Sigmoid colon (tissue), 3 donors: ENCODE measurements around the gene COX6B1.

Experiments
- CTCF ChIP-seq, 4 experiments: fragments of 450-650 bp in 3 of 4; fragments of 200-600 bp in 1 of 4; IDR thresholded peaks; one replicate each; pipeline ENCODE4 v1.5.1; 2016 to 2019; ENCODE audit warnings: antibody characterized with exemption in 4 of 4, mild to moderate bottlenecking in 3 of 4, moderate library complexity in 2 of 4
- POLR2A ChIP-seq, 2 donors: fragments of 450-650 bp; IDR thresholded peaks; one replicate each; pipeline ENCODE4 v1.6.1; 2016; ENCODE audit warnings: antibody characterized with exemption in 2 of 2, mild to moderate bottlenecking in 2 of 2, moderate library complexity in 2 of 2

GRCh38 chr19:35639863-35640262 lies 8.3 kb upstream of the COX6B1 start:
- TF ChIP-seq POLR2A (IDR thresholded peaks at IDR 0.05) (no peak), CTCF (IDR thresholded peaks at IDR 0.05) (no peak)
